Suprapubic skin (tissue), 4 donors: ENCODE data around the gene TTL. TPM values are rescaled to one million over a fixed set of nuclear protein-coding genes. Genes with fewer than 3 reads are reported as not detected.

ENCODE experiments used
- DNase-seq, 2 donors: peaks; one replicate each; pipeline ENCODE4 v3.0.0-alpha.2; 2019; ENCODE audit warnings: low spot score in 2 of 2
- H3K27ac ChIP-seq: fragments of 200-600 bp; sonication (generic); one replicate; pipeline ENCODE4 v1.5.1; 2019
- H3K27me3 ChIP-seq: fragments of 200-600 bp; sonication (generic); one replicate; pipeline ENCODE4 v1.5.1; 2019
- H3K36me3 ChIP-seq: fragments of 200-600 bp; sonication (generic); one replicate; pipeline ENCODE4 v1.5.1; 2019
- H3K4me1 ChIP-seq: fragments of 200-600 bp; sonication (generic); one replicate; pipeline ENCODE4 v1.5.1; 2019
- H3K4me3 ChIP-seq: fragments of 200-600 bp; sonication (generic); one replicate; pipeline ENCODE4 v1.5.1; 2019; ENCODE audit warnings: mild to moderate bottlenecking
- H3K9me3 ChIP-seq: fragments of 200-600 bp; sonication (generic); one replicate; pipeline ENCODE4 v1.5.1; 2019
- CTCF ChIP-seq, 2 donors: fragments of 200-600 bp in 1 of 2; fragments of 450-650 bp in 1 of 2; sonication (generic) in 1 of 2; IDR thresholded peaks; one replicate each; pipeline ENCODE4 v1.5.1; 2016 to 2019; ENCODE audit warnings: antibody characterized with exemption in 2 of 2, mild to moderate bottlenecking in 1 of 2, moderate library complexity in 1 of 2
- EP300 ChIP-seq: sonication (generic); formaldehyde crosslinking; IDR thresholded peaks from one replicate; pipeline ENCODE4 v1.6.1; 2017; ENCODE audit warnings: antibody characterized with exemption
- POLR2A ChIP-seq, 2 donors: fragments of 450-650 bp; IDR thresholded peaks; one replicate each; pipeline ENCODE4 v1.6.1; 2017; ENCODE audit warnings: antibody characterized with exemption in 2 of 2, mild to moderate bottlenecking in 2 of 2, moderate library complexity in 2 of 2
- POLR2AphosphoS5 ChIP-seq, 3 donors: sonication (generic); formaldehyde crosslinking; IDR thresholded peaks; one replicate each; pipeline ENCODE4 v1.6.1; 2017; ENCODE audit warnings: antibody characterized with exemption in 3 of 3
- WGBS: methylation state at CpG from one replicate; pipeline ENCODE4 v1.1.5; 2018; 5-methylcytosine and 5-hydroxymethylcytosine counted together
- total RNA-seq, 4 donors: library from RNA; depleted of rRNA; stranded (reverse); fragments of >200 nt; gene quantifications; one replicate each; pipeline ENCODE4 v1.1.0, GENCODE V29; 2016

The TTL gene
- total RNA-seq, 4 donors from 2014 or later, result 25.9 to 43.7 (median 32.0) TPM

GRCh38 chr2:112572005-112572404 is 90.0 kb downstream of the TTL start:
- peaks cover 91% of the 10 kb centered on the region for H3K36me3 ChIP-seq
- no peaks in the 10 kb centered on the region for H3K4me1 ChIP-seq
- H3K27me3 ChIP-seq, result no peaks in the 10 kb centered on the region
- H3K27ac ChIP-seq, result no peak overlapping the region
- H3K4me3 ChIP-seq, result no peak overlapping the region
- no peaks in the 10 kb centered on the region for H3K9me3 ChIP-seq
- TF ChIP-seq POLR2AphosphoS5 (IDR thresholded peaks at IDR 0.05) (no peak), EP300 (no peak), POLR2A (IDR thresholded peaks at IDR 0.05) (no peak), CTCF (IDR thresholded peaks at IDR 0.05) (no peak)
- DNase-seq, result no peak
- WGBS, result 85% methylated on average over 7 of the region's 7 CpGs

GRCh38 chr2:112577756-112578155 is 95.8 kb downstream of the TTL start:
- DNase-seq, result no peak
- WGBS, result 55% methylated on average over 5 of the region's 5 CpGs
- no peak overlapping the region for H3K4me3 ChIP-seq

GRCh38 chr2:112579241-112579640 is 97.3 kb downstream of the TTL start:
- H3K36me3 ChIP-seq, result peaks cover 20% of the 10 kb centered on the region
- H3K27me3 ChIP-seq, result no peaks in the 10 kb centered on the region
- no peak for DNase-seq
- H3K9me3 ChIP-seq, result no peaks in the 10 kb centered on the region
- H3K27ac ChIP-seq, result no peak overlapping the region
- no peak overlapping the region for H3K4me3 ChIP-seq
- TF ChIP-seq POLR2A (IDR thresholded peaks at IDR 0.05) (no peak), CTCF (IDR thresholded peaks at IDR 0.05) (no peak), EP300 (no peak), POLR2AphosphoS5 (IDR thresholded peaks at IDR 0.05) (no peak)
- peaks cover 15% of the 10 kb centered on the region for H3K4me1 ChIP-seq

More at GRCh38 chr2:112577756-112578155, 95.8 kb downstream of the TTL start:
- TF ChIP-seq EP300, result no peak
- TF ChIP-seq POLR2A (IDR thresholded peaks at IDR 0.05), result no peak
- no peak for TF ChIP-seq CTCF (IDR thresholded peaks at IDR 0.05)
- no peak for TF ChIP-seq POLR2AphosphoS5 (IDR thresholded peaks at IDR 0.05)
- Histone ChIP-seq H3K9me3 (no peaks in the 10 kb centered on the region), H3K27me3 (no peaks in the 10 kb centered on the region), H3K27ac (no peak overlapping the region), H3K4me1 (peaks cover 5% of the 10 kb centered on the region), H3K36me3 (peaks cover 35% of the 10 kb centered on the region)

- no peaks in the 10 kb centered on the region for H3K9me3 ChIP-seq
- peaks cover 19% of the 10 kb centered on the region for H3K4me1 ChIP-seq
- no peak for DNase-seq
- H3K4me3 ChIP-seq, result no peak overlapping the region
- no peaks in the 10 kb centered on the region for H3K27me3 ChIP-seq
- H3K27ac ChIP-seq, result no peak overlapping the region
- peaks cover 12% of the 10 kb centered on the region for H3K36me3 ChIP-seq
- TF ChIP-seq CTCF (IDR thresholded peaks at IDR 0.05) (no peak), POLR2A (IDR thresholded peaks at IDR 0.05) (no peak), POLR2AphosphoS5 (IDR thresholded peaks at IDR 0.05) (no peak), EP300 (no peak)
- WGBS, result 87% methylated on average over 7 of the region's 7 CpGs
These were observed 98.1 kb downstream of the TTL start for GRCh38 chr2:112580084-112580483.

DNA sequence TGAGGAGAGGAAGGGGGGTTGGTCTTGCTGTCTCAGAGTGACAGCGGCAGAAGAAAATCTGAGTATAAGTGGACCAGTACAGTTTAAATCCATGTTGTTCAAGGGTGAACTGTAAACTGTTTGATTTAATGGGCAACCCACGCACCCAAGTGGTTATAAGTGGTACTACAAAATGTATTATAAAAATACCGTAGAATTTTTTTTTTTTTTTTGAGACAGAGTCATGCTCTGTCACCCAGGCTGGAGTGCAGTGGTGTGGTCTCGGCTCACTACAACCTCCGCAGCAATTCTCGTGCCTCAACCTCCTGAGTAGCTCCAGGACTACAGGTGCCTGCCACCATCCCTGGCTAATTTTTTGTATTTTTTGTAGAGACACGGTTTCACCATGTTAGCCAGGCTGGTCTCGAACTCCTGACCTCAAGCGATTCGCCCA is 100.4 kb downstream of the TTL start:
- Histone ChIP-seq H3K27me3 (no peaks in the 10 kb centered on the region), H3K4me3 (no peak overlapping the region), H3K27ac (no peak overlapping the region), H3K36me3 (peaks cover under 1% of the 10 kb centered on the region), H3K9me3 (no peaks in the 10 kb centered on the region), H3K4me1 (peaks cover 25% of the 10 kb centered on the region)
- 37% methylated on average over 10 of the region's 10 CpGs for WGBS
- TF ChIP-seq POLR2AphosphoS5 (IDR thresholded peaks at IDR 0.05) (no peak), EP300 (no peak), CTCF (IDR thresholded peaks at IDR 0.05) (peak; percentile 45 to 54)
- no peak for DNase-seq
